Endothelial cell of umbilical vein (primary cell): ENCODE data around the gene S100A9. TPM values are rescaled to one million over a fixed set of nuclear protein-coding genes. Genes with fewer than 3 reads are reported as not detected.

Source experiments
- BruUV-seq: library from RNA; stranded (reverse); fragments of 400-500 nt; replicated peaks from 2 replicates; lab custom pipeline; 2021; lab: Mats Ljungman, UMichigan
- CTCF ChIA-PET: fragments of 300-600, 350-600 bp; sonication (Branson Sonifier 250); formaldehyde crosslinking; loops from one replicate; lab custom pipeline; 2021; ENCODE audit warnings: antibody characterized with exemption, inconsistent platforms; lab: Charles Lee
- POLR2A ChIA-PET: fragments of 300-600, 350-600 bp; sonication (Branson Sonifier 250); formaldehyde crosslinking; loops from one replicate; lab custom pipeline; 2021; ENCODE audit warnings: antibody characterized with exemption, inconsistent platforms; lab: Charles Lee
- DNase-seq: peaks from one replicate; pipeline ENCODE4 v3.0.0-alpha.2; 2011; ENCODE audit warnings: low read depth, low spot score
- FAIRE-seq: peaks from 2 replicates; lab custom pipeline; 2011; peaks lifted over from hg19 to GRCh38; lab: Jason Lieb, UNC
- H2AFZ ChIP-seq: 2 replicates; pipeline ENCODE4 v1.6.0; 2012; ENCODE audit warnings: low read depth, low read length, control low read depth, inconsistent platforms
- H3K27ac ChIP-seq: 2 replicates; pipeline ENCODE4 v1.5.1; 2011; ENCODE audit warnings: low read depth, mild to moderate bottlenecking, control low read depth, low read length, moderate library complexity; ENCODE audit not compliant: insufficient read depth
- H3K27me3 ChIP-seq, 2 experiments: 2 replicates each; pipeline versions ENCODE4 v1.6.0 to v1.6.1; 2011; ENCODE audit warnings: low read length in 2 of 2, mixed read lengths in 1 of 2; ENCODE audit not compliant: control insufficient read depth in 2 of 2, insufficient read depth in 2 of 2
- H3K36me3 ChIP-seq, 2 experiments: 2 replicates in 1 of 2; 3 replicates in 1 of 2; pipeline ENCODE4 v1.5.1; 2011; ENCODE audit warnings: low read length in 2 of 2, mild to moderate bottlenecking in 1 of 2, moderate library complexity in 1 of 2; ENCODE audit not compliant: control insufficient read depth in 2 of 2, insufficient read depth in 2 of 2; ENCODE audit errors: extremely low read depth in 1 of 2
- H3K4me1 ChIP-seq: 3 replicates; pipeline ENCODE4 v1.5.1; 2011; ENCODE audit warnings: mild to moderate bottlenecking, low read length; ENCODE audit not compliant: control insufficient read depth, insufficient read depth; ENCODE audit errors: extremely low read depth
- H3K4me2 ChIP-seq: 2 replicates; pipeline ENCODE4 v1.6.1; 2011; ENCODE audit warnings: low read length, control low read depth, mixed read lengths; ENCODE audit not compliant: insufficient read depth
- H3K4me3 ChIP-seq, 3 experiments: fragments of 200-600 bp in 1 of 3; sonication (generic), shearing (Covaris generic) in 1 of 3; replicated peaks in 1 of 3; 2 replicates each; pipeline ENCODE4 v1.5.1; 2011 to 2016; ENCODE audit warnings: control low read depth in 3 of 3, low read length in 3 of 3, mild to moderate bottlenecking in 2 of 3, inconsistent platforms in 1 of 3, low read depth in 1 of 3, moderate library complexity in 1 of 3; ENCODE audit not compliant: insufficient read depth in 1 of 3
- H3K79me2 ChIP-seq: 2 replicates; pipeline ENCODE4 v1.6.0; 2012; ENCODE audit warnings: low read length, inconsistent platforms; ENCODE audit not compliant: control insufficient read depth, insufficient read depth
- H3K9ac ChIP-seq: replicated peaks from 2 replicates; pipeline ENCODE3; 2011; ENCODE audit warnings: low read length, control low read depth; ENCODE audit not compliant: insufficient read depth; ENCODE audit errors: extremely low read depth
- H3K9me1 ChIP-seq: replicated peaks from 3 replicates; pipeline ENCODE4 v1.6.0; 2011; ENCODE audit warnings: mild to moderate bottlenecking, low read length; ENCODE audit not compliant: control insufficient read depth, insufficient read depth; ENCODE audit errors: extremely low read depth
- H3K9me3 ChIP-seq: replicated peaks from 2 replicates; pipeline ENCODE4 v1.5.1; 2012; ENCODE audit warnings: low read length, inconsistent platforms; ENCODE audit not compliant: control insufficient read depth, insufficient read depth
- H4K20me1 ChIP-seq: replicated peaks from 2 replicates; pipeline ENCODE3; 2011; ENCODE audit warnings: mild to moderate bottlenecking, low read length; ENCODE audit not compliant: control insufficient read depth, insufficient read depth; ENCODE audit errors: extremely low read depth
- EZH2 ChIP-seq: IDR thresholded peaks from 2 replicates; pipeline ENCODE4 v1.6.1; 2012; ENCODE audit warnings: borderline replicate concordance, low read depth, mild to moderate bottlenecking, moderate library complexity, low read length, inconsistent platforms; ENCODE audit not compliant: severe bottlenecking
- FOS ChIP-seq: IDR thresholded peaks from 2 replicates; pipeline ENCODE4 v1.6.1; 2011; ENCODE audit warnings: mild to moderate bottlenecking, low read length, moderate library complexity, borderline replicate concordance; ENCODE audit not compliant: insufficient read depth
- GATA2 ChIP-seq: IDR thresholded peaks from 2 replicates; pipeline ENCODE4 v1.7.0; 2011; ENCODE audit warnings: low read depth, mild to moderate bottlenecking, moderate library complexity, mixed read lengths, low read length; ENCODE audit not compliant: insufficient read length, insufficient read depth
- JUN ChIP-seq: IDR thresholded peaks from 2 replicates; pipeline ENCODE4 v1.6.1; 2011; ENCODE audit warnings: borderline replicate concordance, low read depth; ENCODE audit not compliant: insufficient read length, insufficient read depth
- MYC ChIP-seq: IDR thresholded peaks from one replicate; pipeline ENCODE4 v1.6.1; 2011; ENCODE audit warnings: mild to moderate bottlenecking, low read depth, low read length
- POLR2A ChIP-seq: IDR thresholded peaks from 2 replicates; pipeline ENCODE4 v1.6.1; 2012; ENCODE audit warnings: low read depth, mild to moderate bottlenecking, control low read depth, low read length
- POLR2AphosphoS5 ChIP-seq: IDR thresholded peaks from 2 replicates; pipeline ENCODE4 v1.6.1; 2012; ENCODE audit warnings: low read depth, mild to moderate bottlenecking, control low read depth, low read length, moderate library complexity; ENCODE audit not compliant: insufficient read depth
- dilution Hi-C: fragments of 300-500 bp; cut with MboI; formaldehyde crosslinking; loops from one replicate; pipeline ENCODE4 v1.15.0; 2019; ENCODE audit warnings: low sequenced_read_pairs; ENCODE audit not compliant: extremely low pct_ligation_motif_present
- intact Hi-C: fragments of 100-400 bp; cut with micrococcal nuclease; formaldehyde crosslinking; loops from one replicate; pipeline ENCODE4 v1.10.0; 2022
- polyA plus RNA-seq, 4 experiments: library from polyadenylated mRNA; depleted of rRNA in 3 of 4; stranded (reverse) in 3 of 4; unstranded in 1 of 4; fragments of >200 nt; gene quantifications; 2 replicates each; pipeline versions ENCODE4 v1.2.1 to v1.2.3, GENCODE V29; 2011 to 2012; ENCODE audit warnings: missing spikeins in 1 of 4
- total RNA-seq: library from RNA; stranded (reverse); gene quantifications from 2 replicates; pipeline ENCODE4 v1.2.3, GENCODE V29; 2021
- TF ChIP-seq, protein P1 (sequence below), 2 donors: IDR thresholded peaks; 1 replicate in 1 of 2; 2 replicates in 1 of 2; pipeline ENCODE4 v1.5.1; 2011; ENCODE audit warnings: low read length in 2 of 2, mild to moderate bottlenecking in 2 of 2, moderate library complexity in 2 of 2, control low read depth in 1 of 2, inconsistent platforms in 1 of 2, low read depth in 1 of 2; ENCODE audit not compliant: insufficient read depth in 1 of 2; ENCODE audit errors: extremely low read depth in 1 of 2
- TF ChIP-seq, protein P2 (sequence below): IDR thresholded peaks from 2 replicates; pipeline ENCODE4 v1.6.1; 2011; ENCODE audit not compliant: insufficient read depth, insufficient read length

Gene S100A9
- total and polyA plus RNA-seq, 2 donors (not counting 3 experiments of a cell fraction or from before 2014, with no cell fraction given) = not detected

DNA sequence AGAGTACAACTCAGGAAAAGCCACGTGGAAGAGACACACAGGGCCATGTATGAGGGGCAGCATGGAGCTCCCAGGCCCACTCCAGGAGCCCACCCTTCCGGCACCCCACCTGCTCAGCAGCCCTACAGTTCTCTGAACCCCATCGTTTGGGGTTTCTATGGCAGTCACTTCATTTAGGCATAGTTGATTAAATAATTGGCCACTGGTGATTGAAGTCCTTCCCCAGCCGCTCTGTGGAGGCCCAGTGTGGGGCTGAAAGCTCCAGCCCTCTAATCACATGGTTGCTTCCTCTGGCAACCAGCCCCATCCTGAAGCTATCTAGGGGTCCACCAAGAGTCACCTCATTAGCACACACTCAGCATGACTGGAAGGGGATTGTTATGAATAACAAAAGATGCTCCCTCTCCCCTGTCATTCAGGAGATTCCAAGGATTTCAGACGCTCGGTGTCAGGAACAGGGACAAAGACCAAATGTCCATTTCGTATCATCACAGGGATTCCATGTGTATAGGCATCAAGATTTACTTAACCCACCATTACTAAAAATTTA, 46.5 kb downstream of the S100A9 start:
- no peaks in the 10 kb centered on the region for H3K9me3 ChIP-seq
- intact Hi-C loops = loop anchor here (2.0 kb wide), 1 partner anchor 51 kb away; no protein-coding TSS in a partner anchor
- no peaks in the 10 kb centered on the region for H3K9me1 ChIP-seq
- H3K27me3 ChIP-seq = peaks cover 0 to 2% of the 10 kb centered on the region in 2 experiments
- H3K36me3 ChIP-seq = no peaks in the 10 kb centered on the region
- H3K9ac ChIP-seq = no peak overlapping the region
- no peak overlapping the region for H3K27ac ChIP-seq
- H3K4me2 ChIP-seq = no peak overlapping the region
- no peak overlapping the region for H2AFZ ChIP-seq
- POLR2A ChIA-PET = no interaction called here
- no peak for FAIRE-seq
- no peaks in the 10 kb centered on the region for H3K79me2 ChIP-seq
- dilution Hi-C loops = no loop called here
- H4K20me1 ChIP-seq = no peaks in the 10 kb centered on the region
- TF ChIP-seq, protein P1, sequence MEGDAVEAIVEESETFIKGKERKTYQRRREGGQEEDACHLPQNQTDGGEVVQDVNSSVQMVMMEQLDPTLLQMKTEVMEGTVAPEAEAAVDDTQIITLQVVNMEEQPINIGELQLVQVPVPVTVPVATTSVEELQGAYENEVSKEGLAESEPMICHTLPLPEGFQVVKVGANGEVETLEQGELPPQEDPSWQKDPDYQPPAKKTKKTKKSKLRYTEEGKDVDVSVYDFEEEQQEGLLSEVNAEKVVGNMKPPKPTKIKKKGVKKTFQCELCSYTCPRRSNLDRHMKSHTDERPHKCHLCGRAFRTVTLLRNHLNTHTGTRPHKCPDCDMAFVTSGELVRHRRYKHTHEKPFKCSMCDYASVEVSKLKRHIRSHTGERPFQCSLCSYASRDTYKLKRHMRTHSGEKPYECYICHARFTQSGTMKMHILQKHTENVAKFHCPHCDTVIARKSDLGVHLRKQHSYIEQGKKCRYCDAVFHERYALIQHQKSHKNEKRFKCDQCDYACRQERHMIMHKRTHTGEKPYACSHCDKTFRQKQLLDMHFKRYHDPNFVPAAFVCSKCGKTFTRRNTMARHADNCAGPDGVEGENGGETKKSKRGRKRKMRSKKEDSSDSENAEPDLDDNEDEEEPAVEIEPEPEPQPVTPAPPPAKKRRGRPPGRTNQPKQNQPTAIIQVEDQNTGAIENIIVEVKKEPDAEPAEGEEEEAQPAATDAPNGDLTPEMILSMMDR (IDR thresholded peaks at IDR 0.05; ENCODE audit: extremely low read depth in 1 of 2, insufficient read depth in 1 of 2, low read depth in 1 of 2, low read length in 2 of 2) = no peak
- no peak for TF ChIP-seq GATA2
- TF ChIP-seq MYC = no peak
- no peak for TF ChIP-seq POLR2AphosphoS5
- TF ChIP-seq JUN = no peak
- no peak for TF ChIP-seq EZH2
- no peak for TF ChIP-seq POLR2A
- TF ChIP-seq FOS = no peak
- TF ChIP-seq, protein P2, sequence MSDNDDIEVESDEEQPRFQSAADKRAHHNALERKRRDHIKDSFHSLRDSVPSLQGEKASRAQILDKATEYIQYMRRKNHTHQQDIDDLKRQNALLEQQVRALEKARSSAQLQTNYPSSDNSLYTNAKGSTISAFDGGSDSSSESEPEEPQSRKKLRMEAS = no peak
- no peak overlapping the region for H3K4me3 ChIP-seq
- BruUV-seq = no TSS peak
- DNase-seq = no peak
- CTCF ChIA-PET = interaction anchor here (1.0 to 2.5 kb wide), 2 partner anchors 9 to 50 kb away, joined by 3 to 5 read pairs; no protein-coding TSS in a partner anchor
- H3K4me1 ChIP-seq = no peaks in the 10 kb centered on the region
